ENCODE measurements around the gene ZFYVE16.

DNA sequence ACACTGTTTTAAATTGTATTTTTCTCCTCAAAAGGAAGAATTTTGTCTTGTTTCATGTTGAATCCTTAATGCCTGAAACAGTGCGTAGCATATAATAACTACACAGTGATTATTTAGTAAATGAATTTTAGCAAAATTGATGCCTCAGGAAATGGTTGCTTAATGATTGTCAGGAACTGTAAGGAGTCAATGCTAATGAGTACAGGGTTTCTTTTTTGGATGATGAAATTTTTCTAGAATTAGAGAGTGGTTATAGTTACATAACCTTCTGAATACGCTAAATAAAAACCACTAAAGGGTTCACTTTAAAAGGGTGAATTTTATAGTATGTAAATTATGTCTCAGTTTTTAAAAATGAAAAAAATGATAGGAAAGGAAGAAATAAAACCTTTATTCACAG lies 94.9 kb downstream of the ZFYVE16 start:
- no peak for TF ChIP-seq EZH2 (IDR thresholded peaks at IDR 0.05; ENCODE audit: insufficient read depth, poor library complexity, severe bottlenecking)
- no peak for TF ChIP-seq EZH2phosphoT487 (IDR thresholded peaks at IDR 0.05; ENCODE audit: insufficient read depth, low read depth)
